OCI-LY3 (cell line): ENCODE measurements around the gene TGFBR1.

Experiments
- H2AFZ ChIP-seq: fragments of 200-600, 300-600 bp; shearing (Covaris generic); 2 replicates; pipeline ENCODE4 v1.6.0; 2014; ENCODE audit warnings: antibody characterized with exemption, low read depth, low read length
- H3K27ac ChIP-seq: fragments of 200-600, 300-600 bp; sonication (generic); 2 replicates; pipeline ENCODE4 v1.5.1; 2014; ENCODE audit warnings: mild to moderate bottlenecking, low read length, moderate library complexity, mixed read lengths
- H3K27me3 ChIP-seq: fragments of 200-600, 300-600 bp; sonication (generic); 2 replicates; pipeline ENCODE4 v1.6.1; 2014; ENCODE audit warnings: low read depth, low read length, mixed read lengths
- H3K36me3 ChIP-seq: fragments of 200-600, 300-600 bp; sonication (generic); replicated peaks from 2 replicates; pipeline ENCODE3; 2014; ENCODE audit warnings: low read depth, low read length, mixed read lengths
- H3K4me1 ChIP-seq: fragments of 300-600, 200-600 bp; sonication (generic); 2 replicates; pipeline ENCODE4 v1.6.1; 2014; ENCODE audit warnings: low read length, mixed read lengths
- H3K4me2 ChIP-seq: fragments of 200-600, 300-600 bp; sonication (generic); 2 replicates; pipeline ENCODE4 v1.6.1; 2014; ENCODE audit warnings: low read length, mixed read lengths
- H3K4me3 ChIP-seq: fragments of 300-600, 200-600 bp; sonication (generic); 2 replicates; pipeline ENCODE4 v1.5.1; 2014; ENCODE audit warnings: antibody characterized with exemption, mild to moderate bottlenecking, low read length, moderate library complexity
- H3K79me2 ChIP-seq: fragments of 300-600, 200-600 bp; shearing (Covaris generic); 2 replicates; pipeline ENCODE4 v1.6.1; 2014; ENCODE audit warnings: mild to moderate bottlenecking, low read length, mixed read lengths
- H3K9ac ChIP-seq: fragments of 300-600, 200-600 bp; shearing (Covaris generic); 2 replicates; pipeline ENCODE4 v1.6.0; 2014; ENCODE audit warnings: mild to moderate bottlenecking, low read length, moderate library complexity
- H3K9me3 ChIP-seq: fragments of 200-600, 300-600 bp; shearing (Covaris generic); 2 replicates; pipeline ENCODE4 v1.6.1; 2014; ENCODE audit warnings: low read length, mixed read lengths; ENCODE audit not compliant: insufficient read depth
- H4K20me1 ChIP-seq: fragments of 200-600, 300-600 bp; sonication (generic); 2 replicates; pipeline ENCODE4 v1.6.1; 2016; ENCODE audit warnings: low read length, mixed read lengths; ENCODE audit not compliant: insufficient read depth
- EZH2phosphoT487 ChIP-seq: fragments of 200-600 bp; shearing (Covaris generic); IDR thresholded peaks from 2 replicates; pipeline ENCODE4 v1.6.1; 2018; ENCODE audit warnings: antibody characterized with exemption, mixed run types, low read depth
- TF ChIP-seq, protein P1 (sequence below): fragments of 200-600, 300-600 bp; sonication (generic); IDR thresholded peaks from 2 replicates; pipeline ENCODE4 v1.5.1; 2014; ENCODE audit warnings: antibody characterized with exemption, low read length, low read depth

TGFBR1 gene

GRCh38 chr9:99141849-99142248 is 36.9 kb downstream of the TGFBR1 start:
- no peaks in the 10 kb centered on the region for H3K9me3 ChIP-seq
- H3K36me3 ChIP-seq = peaks cover 49% of the 10 kb centered on the region
- no peak overlapping the region for H3K27ac ChIP-seq
- no peaks in the 10 kb centered on the region for H3K27me3 ChIP-seq
- no peaks in the 10 kb centered on the region for H3K79me2 ChIP-seq
- H3K4me2 ChIP-seq = no peak overlapping the region
- H2AFZ ChIP-seq = no peak overlapping the region
- no peaks in the 10 kb centered on the region for H4K20me1 ChIP-seq
- H3K4me3 ChIP-seq = no peak overlapping the region
- H3K4me1 ChIP-seq = peaks cover 24% of the 10 kb centered on the region
- TF ChIP-seq EZH2phosphoT487 = no peak
- TF ChIP-seq, protein P1, sequence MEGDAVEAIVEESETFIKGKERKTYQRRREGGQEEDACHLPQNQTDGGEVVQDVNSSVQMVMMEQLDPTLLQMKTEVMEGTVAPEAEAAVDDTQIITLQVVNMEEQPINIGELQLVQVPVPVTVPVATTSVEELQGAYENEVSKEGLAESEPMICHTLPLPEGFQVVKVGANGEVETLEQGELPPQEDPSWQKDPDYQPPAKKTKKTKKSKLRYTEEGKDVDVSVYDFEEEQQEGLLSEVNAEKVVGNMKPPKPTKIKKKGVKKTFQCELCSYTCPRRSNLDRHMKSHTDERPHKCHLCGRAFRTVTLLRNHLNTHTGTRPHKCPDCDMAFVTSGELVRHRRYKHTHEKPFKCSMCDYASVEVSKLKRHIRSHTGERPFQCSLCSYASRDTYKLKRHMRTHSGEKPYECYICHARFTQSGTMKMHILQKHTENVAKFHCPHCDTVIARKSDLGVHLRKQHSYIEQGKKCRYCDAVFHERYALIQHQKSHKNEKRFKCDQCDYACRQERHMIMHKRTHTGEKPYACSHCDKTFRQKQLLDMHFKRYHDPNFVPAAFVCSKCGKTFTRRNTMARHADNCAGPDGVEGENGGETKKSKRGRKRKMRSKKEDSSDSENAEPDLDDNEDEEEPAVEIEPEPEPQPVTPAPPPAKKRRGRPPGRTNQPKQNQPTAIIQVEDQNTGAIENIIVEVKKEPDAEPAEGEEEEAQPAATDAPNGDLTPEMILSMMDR = no peak
- no peak overlapping the region for H3K9ac ChIP-seq

- TF ChIP-seq EZH2phosphoT487 = no peak
- TF ChIP-seq, protein P1 = no peak
- peaks cover 51% of the 10 kb centered on the region for H3K36me3 ChIP-seq
- no peak overlapping the region for H3K9ac ChIP-seq
These were observed 37.4 kb downstream of the TGFBR1 start for GRCh38 chr9:99142275-99142674.

DNA sequence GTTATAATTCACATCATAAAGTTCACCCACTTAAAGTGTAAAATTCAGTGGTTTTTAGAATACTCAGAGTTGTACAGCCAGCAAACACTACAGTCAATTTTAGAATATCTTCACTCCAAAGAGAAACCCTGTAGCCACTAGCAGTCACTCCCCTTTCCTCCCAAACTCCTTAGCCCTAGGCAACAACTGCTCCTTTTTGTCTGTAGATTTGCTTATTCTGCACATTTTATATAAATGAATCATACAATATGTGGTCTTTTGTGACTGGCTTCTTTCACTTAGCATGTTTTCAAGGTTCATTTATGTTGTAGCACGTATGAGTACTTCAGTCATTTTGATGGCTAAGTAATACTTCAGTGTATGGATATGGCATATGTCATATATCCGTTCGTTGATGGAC is 38.7 kb downstream of the TGFBR1 start:
- no peaks in the 10 kb centered on the region for H3K27me3 ChIP-seq
- TF ChIP-seq EZH2phosphoT487 = no peak
- TF ChIP-seq, protein P1 = no peak
- H3K36me3 ChIP-seq = peaks cover 61% of the 10 kb centered on the region
- H4K20me1 ChIP-seq = no peaks in the 10 kb centered on the region
- no peaks in the 10 kb centered on the region for H3K79me2 ChIP-seq
- H3K4me3 ChIP-seq = no peak overlapping the region
- H3K4me1 ChIP-seq = peaks cover 18% of the 10 kb centered on the region
- no peaks in the 10 kb centered on the region for H3K9me3 ChIP-seq
- H3K4me2 ChIP-seq = no peak overlapping the region
- no peak overlapping the region for H2AFZ ChIP-seq
- H3K27ac ChIP-seq = no peak overlapping the region
- H3K9ac ChIP-seq = no peak overlapping the region

More at GRCh38 chr9:99142275-99142674, 37.4 kb downstream of the TGFBR1 start:
- H3K27me3 ChIP-seq = no peaks in the 10 kb centered on the region
- no peak overlapping the region for H2AFZ ChIP-seq
- no peaks in the 10 kb centered on the region for H3K9me3 ChIP-seq
- H3K4me3 ChIP-seq = no peak overlapping the region
- no peaks in the 10 kb centered on the region for H4K20me1 ChIP-seq
- peaks cover 20% of the 10 kb centered on the region for H3K4me1 ChIP-seq
- no peaks in the 10 kb centered on the region for H3K79me2 ChIP-seq
- H3K4me2 ChIP-seq = no peak overlapping the region
- no peak overlapping the region for H3K27ac ChIP-seq

- Histone ChIP-seq H2AFZ (no peak overlapping the region), H3K36me3 (peaks cover 60% of the 10 kb centered on the region), H3K27me3 (no peaks in the 10 kb centered on the region), H3K9ac (no peak overlapping the region), H3K27ac (no peak overlapping the region), H3K9me3 (no peaks in the 10 kb centered on the region), H3K4me2 (no peak overlapping the region), H4K20me1 (no peaks in the 10 kb centered on the region), H3K4me3 (no peak overlapping the region), H3K79me2 (no peaks in the 10 kb centered on the region), H3K4me1 (peaks cover 16% of the 10 kb centered on the region)
- TF ChIP-seq, protein P1 = no peak
- no peak for TF ChIP-seq EZH2phosphoT487
These were observed 40.1 kb downstream of the TGFBR1 start for GRCh38 chr9:99144966-99145365.
